Measurements from ENCODE around the gene ZFPM1. TPM values are rescaled to one million over a fixed set of nuclear protein-coding genes. Genes with fewer than 3 reads are reported as not detected.

The ZFPM1 gene
- total RNA-seq, 3 donors from 2014 or later (not counting 1 experiment from before 2014, with no cell fraction given), result 56.3 to 71.0 (median 64.6) TPM

DNA sequence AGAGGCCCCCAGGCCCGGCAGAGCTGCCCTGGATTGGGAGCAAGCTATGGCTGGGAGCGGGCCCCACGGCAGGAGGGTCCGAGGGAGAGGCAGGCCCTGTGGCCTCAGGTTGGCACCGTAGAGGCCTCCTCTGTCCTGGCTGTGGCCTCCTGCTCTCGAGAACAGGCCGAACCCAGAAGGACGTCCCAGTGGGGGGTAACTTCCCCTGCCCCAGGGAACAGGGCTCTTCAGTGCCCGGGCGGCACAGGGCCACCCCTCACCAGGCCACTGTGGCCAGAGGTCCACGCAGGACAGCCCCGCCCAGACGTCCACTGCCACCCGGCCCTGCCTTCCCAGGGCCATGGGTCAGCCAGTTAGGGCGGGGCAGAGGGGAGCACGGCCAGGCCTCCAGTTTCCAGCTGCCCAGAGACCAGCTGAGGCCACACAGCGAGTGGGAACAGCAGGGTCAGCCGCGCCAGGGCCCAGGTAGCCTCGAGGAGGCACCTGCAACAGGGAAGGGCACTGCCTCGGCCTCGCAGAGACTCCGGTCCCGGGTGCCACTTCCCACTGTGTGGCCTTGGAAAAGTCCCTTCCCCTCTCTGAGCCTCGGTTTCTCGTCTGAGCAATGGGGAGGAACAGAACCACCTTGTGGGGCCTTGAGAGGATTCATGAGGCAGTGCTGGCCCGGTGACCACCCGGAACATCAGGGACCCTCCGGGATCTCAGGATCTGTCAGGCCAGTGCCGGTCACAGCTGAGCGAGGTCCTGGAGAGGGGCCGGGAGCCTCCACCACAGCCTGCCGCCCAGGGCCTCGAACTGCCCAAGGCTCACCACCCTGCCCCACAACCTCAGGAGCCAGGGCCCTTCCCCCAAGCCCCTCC, 38.3 kb upstream of the ZFPM1 start:
- Mint-ChIP-seq H3K4me3 (no peak overlapping the region), H3K27ac (no peak overlapping the region), H3K4me1 (no peaks in the 10 kb centered on the region), H3K27me3 (ENCODE audit: low read depth in 2 of 2) (no peaks in the 10 kb centered on the region), H3K36me3 (no peaks in the 10 kb centered on the region), H3K9me3 (no peaks in the 10 kb centered on the region)
- H3K4me1 ChIP-seq (ENCODE audit: control insufficient read depth, insufficient read depth, low read length), result no peaks in the 10 kb centered on the region
- ATAC-seq (no peak), DNase-seq (no peak)
- H3K27ac ChIP-seq (ENCODE audit: low read length), result no peak overlapping the region
- TF ChIP-seq, protein P1, sequence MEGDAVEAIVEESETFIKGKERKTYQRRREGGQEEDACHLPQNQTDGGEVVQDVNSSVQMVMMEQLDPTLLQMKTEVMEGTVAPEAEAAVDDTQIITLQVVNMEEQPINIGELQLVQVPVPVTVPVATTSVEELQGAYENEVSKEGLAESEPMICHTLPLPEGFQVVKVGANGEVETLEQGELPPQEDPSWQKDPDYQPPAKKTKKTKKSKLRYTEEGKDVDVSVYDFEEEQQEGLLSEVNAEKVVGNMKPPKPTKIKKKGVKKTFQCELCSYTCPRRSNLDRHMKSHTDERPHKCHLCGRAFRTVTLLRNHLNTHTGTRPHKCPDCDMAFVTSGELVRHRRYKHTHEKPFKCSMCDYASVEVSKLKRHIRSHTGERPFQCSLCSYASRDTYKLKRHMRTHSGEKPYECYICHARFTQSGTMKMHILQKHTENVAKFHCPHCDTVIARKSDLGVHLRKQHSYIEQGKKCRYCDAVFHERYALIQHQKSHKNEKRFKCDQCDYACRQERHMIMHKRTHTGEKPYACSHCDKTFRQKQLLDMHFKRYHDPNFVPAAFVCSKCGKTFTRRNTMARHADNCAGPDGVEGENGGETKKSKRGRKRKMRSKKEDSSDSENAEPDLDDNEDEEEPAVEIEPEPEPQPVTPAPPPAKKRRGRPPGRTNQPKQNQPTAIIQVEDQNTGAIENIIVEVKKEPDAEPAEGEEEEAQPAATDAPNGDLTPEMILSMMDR (IDR thresholded peaks at IDR 0.05), result no peak
- intact Hi-C loops (cut with micrococcal nuclease), result no loop called here
- H3K9me3 ChIP-seq (ENCODE audit: control insufficient read depth, insufficient read depth, low read length), result no peaks in the 10 kb centered on the region
- WGBS (ENCODE audit: insufficient coverage), result 93% methylated on average over 34 of the region's 34 CpGs
- H3K36me3 ChIP-seq (ENCODE audit: control insufficient read depth, insufficient read depth, low read length), result no peaks in the 10 kb centered on the region
- no peaks in the 10 kb centered on the region for H3K27me3 ChIP-seq (ENCODE audit: control insufficient read depth, insufficient read depth, low read length)
- H3K4me3 ChIP-seq (ENCODE audit: low read length), result no peak overlapping the region

DNA sequence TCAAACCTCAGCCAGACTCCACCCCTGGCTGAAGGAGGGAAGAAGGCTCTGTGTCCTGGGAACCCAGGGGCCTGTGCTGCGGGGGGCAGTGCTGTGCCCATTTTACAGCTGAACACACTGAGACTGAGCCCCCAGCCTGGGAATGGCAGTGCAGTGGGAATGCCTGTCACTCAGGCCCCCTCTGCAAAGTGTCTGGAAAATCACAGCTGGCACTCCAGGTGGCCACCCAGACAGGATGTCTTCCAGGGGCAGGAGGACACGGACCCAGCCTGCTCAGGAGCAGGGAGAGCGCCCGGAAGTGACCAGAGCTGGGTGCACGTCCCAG, 37.7 kb upstream of the ZFPM1 start:
- no peaks in the 10 kb centered on the region for H3K4me1 ChIP-seq (ENCODE audit: control insufficient read depth, insufficient read depth, low read length)
- intact Hi-C loops (cut with micrococcal nuclease), result no loop called here
- Mint-ChIP-seq H3K4me1 (no peaks in the 10 kb centered on the region), H3K27ac (no peak overlapping the region), H3K27me3 (ENCODE audit: low read depth in 2 of 2) (no peaks in the 10 kb centered on the region), H3K9me3 (no peaks in the 10 kb centered on the region), H3K4me3 (no peak overlapping the region), H3K36me3 (no peaks in the 10 kb centered on the region)
- H3K36me3 ChIP-seq (ENCODE audit: control insufficient read depth, insufficient read depth, low read length), result no peaks in the 10 kb centered on the region
- 89% methylated on average over 5 of the region's 5 CpGs for WGBS (ENCODE audit: insufficient coverage)
- TF ChIP-seq, protein P1 (IDR thresholded peaks at IDR 0.05), result no peak
- no peak overlapping the region for H3K27ac ChIP-seq (ENCODE audit: low read length)
- H3K9me3 ChIP-seq (ENCODE audit: control insufficient read depth, insufficient read depth, low read length), result no peaks in the 10 kb centered on the region
- DNase-seq (no peak), ATAC-seq (no peak)
- H3K4me3 ChIP-seq (ENCODE audit: low read length), result no peak overlapping the region
- no peaks in the 10 kb centered on the region for H3K27me3 ChIP-seq (ENCODE audit: control insufficient read depth, insufficient read depth, low read length)

DNA sequence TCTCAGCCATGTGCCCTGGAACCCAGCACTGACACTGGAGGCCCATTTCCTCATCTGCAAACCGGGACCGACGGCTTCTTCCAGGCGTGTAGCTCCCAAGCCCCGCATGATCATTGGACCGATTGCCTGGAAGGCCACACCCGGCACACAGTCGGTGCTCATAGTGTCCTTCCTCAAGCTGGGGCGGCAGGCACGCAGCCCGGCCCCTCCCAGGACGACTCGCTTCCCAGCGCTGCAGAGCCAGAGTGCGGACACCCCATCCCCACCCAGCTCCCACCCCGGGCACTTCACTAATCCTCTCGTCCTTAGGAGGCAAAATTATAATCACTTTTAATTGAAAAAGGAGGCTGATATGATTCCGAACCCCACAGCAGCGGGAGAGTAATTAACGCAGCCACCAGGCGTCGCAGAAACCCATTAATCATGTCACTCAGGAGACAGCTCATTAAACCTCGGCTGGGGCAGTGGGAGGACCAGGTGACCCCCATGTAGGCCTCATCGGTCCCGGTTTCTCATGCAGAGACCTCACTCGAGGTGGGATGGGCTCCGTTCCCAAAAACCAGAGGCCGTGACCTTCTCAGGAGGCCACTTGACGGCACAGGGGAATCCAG, 37.3 kb upstream of the ZFPM1 start:
- H3K27ac Mint-ChIP-seq, result no peak overlapping the region
- Histone ChIP-seq H3K36me3 (ENCODE audit: control insufficient read depth, insufficient read depth, low read length) (no peaks in the 10 kb centered on the region), H3K4me1 (ENCODE audit: control insufficient read depth, insufficient read depth, low read length) (no peaks in the 10 kb centered on the region), H3K4me3 (ENCODE audit: low read length) (no peak overlapping the region), H3K27me3 (ENCODE audit: control insufficient read depth, insufficient read depth, low read length) (no peaks in the 10 kb centered on the region), H3K9me3 (ENCODE audit: control insufficient read depth, insufficient read depth, low read length) (no peaks in the 10 kb centered on the region), H3K27ac (ENCODE audit: low read length) (no peak overlapping the region)
- no peak overlapping the region for H3K4me3 Mint-ChIP-seq
- ATAC-seq, result no peak
- DNase-seq, result no peak
- no peaks in the 10 kb centered on the region for H3K4me1 Mint-ChIP-seq
- intact Hi-C loops (cut with micrococcal nuclease), result no loop called here
- TF ChIP-seq, protein P1 (IDR thresholded peaks at IDR 0.05), result no peak
- no peaks in the 10 kb centered on the region for H3K27me3 Mint-ChIP-seq (ENCODE audit: low read depth in 2 of 2)
- WGBS (ENCODE audit: insufficient coverage), result 88% methylated on average over 29 of the region's 29 CpGs
- no peaks in the 10 kb centered on the region for H3K36me3 Mint-ChIP-seq
- H3K9me3 Mint-ChIP-seq, result no peaks in the 10 kb centered on the region

All from natural killer cell (primary cell).